GM21737 (cell line): Measurements from ENCODE around the gene PRSS12.

Experiments used
- ATAC-seq: cut with Tn5 transposase; IDR thresholded peaks from one replicate; pipeline ENCODE4 v1.9.1; 2021; ENCODE audit warnings: mild to moderate bottlenecking, moderate library complexity; ENCODE audit not compliant: unreplicated experiment

Gene PRSS12

DNA sequence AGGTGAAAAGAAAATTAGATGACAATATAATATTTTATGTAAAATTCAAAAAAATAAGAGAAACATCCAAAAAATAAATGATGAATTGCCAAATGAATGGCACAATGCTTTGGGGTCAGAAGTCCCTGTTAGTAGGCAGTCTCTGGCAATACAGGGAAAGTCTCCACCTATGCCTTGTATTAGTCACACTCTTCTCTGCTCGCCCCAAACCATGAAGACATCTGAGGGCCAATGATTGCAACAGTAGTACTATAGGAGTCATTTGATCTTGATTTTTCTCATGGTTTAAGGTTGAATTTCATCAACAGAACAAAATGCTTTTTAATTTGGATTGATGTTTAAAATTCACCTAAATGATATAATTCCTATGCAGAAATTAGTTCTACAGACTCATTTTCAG, 3.9 kb upstream of the PRSS12 start:
- ATAC-seq, result no peak

GRCh38 chr4:118356111-118356510, 3.3 kb upstream of the PRSS12 start:
- ATAC-seq, result no peak

DNA sequence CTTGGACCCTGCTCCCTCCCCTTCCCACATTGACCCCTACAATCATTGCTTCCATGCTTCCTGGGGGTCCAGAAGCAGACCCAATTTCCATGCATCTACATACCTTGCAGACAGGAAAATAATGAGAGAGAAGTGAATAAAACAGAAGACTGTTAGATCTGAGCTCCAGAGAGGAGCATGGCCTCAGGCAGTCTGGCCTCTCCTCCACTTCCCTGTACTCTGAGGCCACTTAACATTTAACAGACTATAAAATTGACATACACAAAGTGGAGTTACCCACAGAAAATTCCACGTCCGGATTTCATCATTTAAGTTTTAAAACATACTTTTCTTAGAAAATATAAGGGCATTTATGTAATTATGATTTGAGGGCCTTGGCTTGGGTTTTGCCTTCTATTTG, 2.1 kb upstream of the PRSS12 start:
- no peak for ATAC-seq

GRCh38 chr4:118353534-118354030, 779 bp upstream of the PRSS12 start:
- no peak for ATAC-seq

DNA sequence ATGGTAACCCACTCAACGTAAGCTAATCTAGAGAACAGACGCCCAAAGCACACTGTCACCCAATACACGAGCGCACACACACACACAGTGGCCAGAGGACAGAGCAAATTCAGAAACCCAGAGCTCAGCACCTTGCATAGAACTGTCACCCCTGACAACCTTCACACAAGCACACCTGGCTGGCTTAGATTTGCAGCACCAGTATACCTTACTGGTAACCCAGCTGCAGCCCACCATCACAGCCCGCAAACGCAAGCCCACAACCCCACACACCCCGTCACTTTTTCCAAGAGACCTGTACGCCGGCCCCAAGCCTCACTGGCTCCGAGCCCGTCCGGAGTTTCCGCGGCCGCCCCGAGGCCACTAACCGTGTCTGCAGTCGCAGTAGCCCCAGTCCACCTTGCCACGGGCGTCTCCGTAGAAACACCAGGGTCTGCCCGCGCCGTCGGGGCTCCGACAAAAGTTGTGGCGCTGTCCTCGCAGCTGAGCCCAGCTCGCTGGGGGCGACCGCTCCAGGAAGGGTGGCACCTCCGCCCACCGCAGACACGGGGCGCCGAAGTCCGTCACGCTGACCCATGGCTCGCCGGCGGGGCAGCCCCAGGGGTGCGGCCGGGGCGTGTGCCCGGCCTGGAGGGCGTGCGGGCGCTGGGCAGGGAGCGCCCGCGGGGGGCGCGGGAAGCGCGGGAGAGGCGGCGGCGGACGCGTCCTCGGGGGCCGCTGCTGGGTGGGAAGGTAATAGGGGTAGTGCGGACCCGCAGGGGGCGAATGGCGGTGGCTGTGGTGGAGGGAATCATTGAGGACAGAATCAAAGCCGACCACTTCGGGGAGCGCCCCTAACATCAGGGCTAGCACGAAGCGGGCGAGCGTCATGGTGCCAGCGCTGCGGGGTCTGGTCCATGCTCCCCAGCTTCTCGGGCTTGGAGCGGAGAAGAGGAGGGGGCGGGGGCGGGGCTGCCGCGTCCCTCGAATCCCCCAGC, 664 bp downstream of the PRSS12 start:
- ATAC-seq, result peak; percentile 18

GRCh38 chr4:118350961-118351360, 1.8 kb downstream of the PRSS12 start:
- no peak for ATAC-seq

GRCh38 chr4:118348886-118349285, 3.9 kb downstream of the PRSS12 start:
- ATAC-seq, result no peak

GRCh38 chr4:118346495-118346894, 6.3 kb downstream of the PRSS12 start:
- no peak for ATAC-seq

DNA sequence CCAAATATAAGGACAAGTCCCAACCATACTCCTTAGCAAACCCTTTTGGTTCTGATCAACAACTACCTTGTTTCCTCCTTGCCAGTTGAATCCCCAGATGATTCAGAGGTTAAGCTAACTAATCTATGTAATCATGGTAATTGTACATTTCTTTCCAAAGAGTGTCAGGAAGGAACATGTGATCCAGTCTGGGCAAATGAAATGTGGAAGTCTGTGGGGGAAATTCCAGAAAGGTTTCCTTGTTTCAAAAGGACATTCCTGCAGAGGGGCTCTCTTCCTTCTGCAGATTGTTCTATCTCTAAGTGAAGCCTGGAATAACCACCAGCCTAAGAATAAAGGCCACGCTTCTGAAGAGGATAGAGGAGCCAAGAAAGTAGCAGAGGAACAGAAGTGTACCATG, 7.0 kb downstream of the PRSS12 start:
- ATAC-seq, result no peak

- no peak for ATAC-seq
Measured at GRCh38 chr4:118344801-118345200, 8.0 kb downstream of the PRSS12 start.

GRCh38 chr4:118343501-118343900, 9.3 kb downstream of the PRSS12 start:
- ATAC-seq, result no peak

DNA sequence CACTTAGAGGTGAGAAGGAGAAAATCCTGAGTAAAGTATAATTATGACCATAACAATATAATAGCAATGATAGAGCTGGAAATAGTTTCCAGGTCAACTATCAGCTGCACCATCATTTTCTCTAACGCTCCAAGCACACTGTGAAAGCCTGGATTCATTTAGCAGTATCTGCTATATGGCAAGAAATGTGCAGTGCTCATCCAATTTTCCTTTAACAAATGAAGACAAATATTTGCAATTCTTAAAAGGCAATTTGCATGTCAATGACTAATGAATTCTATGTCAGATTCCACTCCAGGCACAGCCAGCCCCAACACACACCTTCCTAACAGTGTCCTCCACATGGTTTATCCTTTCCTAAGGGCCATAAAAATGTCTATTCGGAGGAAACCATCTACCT, 12.7 kb downstream of the PRSS12 start:
- no peak for ATAC-seq

- no peak for ATAC-seq
Measured at GRCh38 chr4:118338981-118339765, 13.6 kb downstream of the PRSS12 start.

DNA sequence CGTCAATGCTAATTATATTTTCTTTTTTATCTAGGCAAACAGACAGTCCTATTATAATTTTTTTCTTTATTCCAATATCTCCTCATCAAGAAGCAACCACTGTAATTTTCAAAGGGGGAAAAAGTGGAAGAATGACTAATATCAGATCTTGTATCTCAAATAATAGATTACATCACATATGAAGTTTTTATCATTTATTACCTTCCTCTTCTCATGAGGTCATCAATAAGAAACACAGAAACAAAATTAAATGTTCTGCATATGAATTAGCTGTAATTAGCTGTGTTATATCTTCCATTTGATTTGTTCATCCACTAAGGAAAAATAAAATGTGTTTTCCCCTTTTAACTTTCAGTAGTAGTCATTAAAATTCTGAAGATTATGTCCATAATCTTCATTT, 14.3 kb downstream of the PRSS12 start:
- ATAC-seq, result no peak

DNA sequence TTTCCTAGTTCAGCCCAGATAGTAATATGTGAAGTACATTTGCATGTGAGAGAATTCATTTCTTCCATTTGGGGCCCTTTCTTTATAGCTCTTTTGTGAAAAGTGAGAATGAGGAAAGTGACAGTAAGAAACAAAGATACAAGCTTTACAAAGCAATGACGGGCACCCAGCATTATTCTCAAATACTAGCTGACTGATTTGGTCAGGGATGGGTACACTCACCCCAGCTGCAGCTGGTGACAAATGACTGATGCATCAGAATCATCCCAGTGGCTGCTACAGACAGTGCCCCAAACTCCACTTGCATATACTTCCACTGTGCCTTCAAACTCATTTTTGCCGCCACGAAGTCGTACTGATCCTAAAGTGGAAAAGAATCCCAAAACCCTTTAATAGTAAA, 14.8 kb downstream of the PRSS12 start:
- no peak for ATAC-seq

DNA sequence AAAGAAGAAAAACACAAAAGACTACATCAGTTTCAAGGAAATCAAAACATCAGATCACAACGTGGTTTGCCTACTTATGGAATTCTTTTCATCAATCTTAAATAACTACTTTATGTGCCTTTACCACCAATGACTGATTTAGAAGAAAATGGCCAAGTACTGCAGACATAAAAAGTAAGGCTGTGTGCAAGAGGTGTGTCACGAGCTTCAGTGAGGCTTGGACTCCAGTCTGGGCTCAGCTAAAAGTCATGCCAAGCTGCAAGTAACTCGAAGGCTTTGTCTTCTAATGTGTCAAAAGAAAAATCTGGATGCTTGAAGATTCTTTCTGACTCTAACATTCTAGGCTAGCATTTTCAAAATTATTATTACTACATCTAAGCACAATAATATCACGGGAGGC, 17.0 kb downstream of the PRSS12 start:
- ATAC-seq, result no peak

GRCh38 chr4:118335324-118335723, 17.5 kb downstream of the PRSS12 start:
- no peak for ATAC-seq

DNA sequence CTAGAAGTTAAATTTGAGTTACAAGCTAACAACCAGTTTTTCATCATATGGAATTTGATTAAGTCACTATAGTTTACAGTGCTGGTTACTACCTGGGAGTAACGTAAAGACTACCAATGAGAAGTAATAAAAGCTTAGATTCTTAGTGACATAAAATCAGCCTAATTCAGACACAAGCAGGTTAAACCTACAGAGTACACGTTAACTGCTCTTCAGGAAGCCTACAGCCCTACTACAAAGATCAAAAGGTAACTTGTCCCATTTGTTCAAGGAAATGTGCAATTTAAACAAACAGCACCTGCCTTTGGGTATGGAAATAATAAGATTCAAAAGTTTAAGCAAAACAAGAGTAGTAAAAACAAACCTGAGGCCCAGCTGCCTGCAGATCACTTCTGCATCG, 21.5 kb downstream of the PRSS12 start:
- ATAC-seq, result no peak

GRCh38 chr4:118329849-118330248, 23.0 kb downstream of the PRSS12 start:
- no peak for ATAC-seq

DNA sequence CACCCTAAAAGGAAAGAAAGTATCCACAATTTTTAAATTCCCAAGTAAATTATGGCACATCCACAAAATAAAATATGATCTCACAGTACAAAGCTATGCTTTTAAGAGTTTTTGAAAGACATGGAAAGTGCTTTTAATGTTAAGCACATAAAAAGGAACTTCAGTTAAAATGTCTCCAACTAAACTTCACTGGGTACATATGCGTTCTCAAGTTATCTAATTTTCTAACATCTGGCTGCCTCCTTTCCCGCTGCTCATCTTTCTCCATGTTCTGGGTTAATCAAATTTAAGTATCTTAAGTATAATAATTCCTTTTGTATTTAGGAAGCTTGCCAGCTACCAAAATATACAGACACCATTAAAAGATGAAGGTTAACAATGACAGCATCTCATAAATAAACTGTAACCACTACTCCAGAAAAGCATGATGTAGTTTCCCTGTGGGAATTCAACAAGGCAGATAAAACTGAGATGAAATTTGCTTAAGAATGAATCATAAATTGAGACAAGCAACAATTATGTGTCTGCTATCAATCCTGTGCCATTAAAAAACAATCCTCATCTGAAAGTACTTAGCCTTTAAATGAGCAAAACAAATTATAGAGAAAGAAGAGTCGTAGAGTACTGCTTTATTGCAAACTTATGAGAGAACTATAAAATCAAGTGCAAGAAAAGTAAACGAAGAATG, 25.1 kb downstream of the PRSS12 start:
- ATAC-seq, result no peak

- no peak for ATAC-seq
Measured at GRCh38 chr4:118326585-118326984, 26.2 kb downstream of the PRSS12 start.
